ENCODE results near the gene ZNRF3.
"Not testable (repeated sequence)": the region's sequence is repeated elsewhere in the genome, so short reads cannot be mapped to it uniquely, and the experiment has no call there.

ZNRF3 gene

GRCh38 chr22:29000641-29001040, 117.3 kb downstream of the ZNRF3 start:
- no peak overlapping the region for H3K27ac ChIP-seq
- no peak for TF ChIP-seq ZFX (IDR thresholded peaks at IDR 0.05; ENCODE audit: borderline replicate concordance)
- TF ChIP-seq CTCF (IDR thresholded peaks at IDR 0.05), result no peak

- no peak for TF ChIP-seq ZFX (IDR thresholded peaks at IDR 0.05; ENCODE audit: borderline replicate concordance)
- no peak for TF ChIP-seq CTCF (IDR thresholded peaks at IDR 0.05)
- H3K27ac ChIP-seq, result no peak overlapping the region
Measured at GRCh38 chr22:29002603-29003002, 119.2 kb downstream of the ZNRF3 start.

GRCh38 chr22:29003552-29003951, 120.2 kb downstream of the ZNRF3 start:
- peak overlapping the region; percentile 36; the same call in 1 of the 2 replicates for H3K27ac ChIP-seq
- TF ChIP-seq ZFX (IDR thresholded peaks at IDR 0.05; ENCODE audit: borderline replicate concordance) (no peak), CTCF (IDR thresholded peaks at IDR 0.05) (no peak)

- peak overlapping the region; percentile 36; the same call in 1 of the 2 replicates for H3K27ac ChIP-seq
Measured at GRCh38 chr22:29003975-29004646, 120.7 kb downstream of the ZNRF3 start.

GRCh38 chr22:29004647-29005371, 121.4 kb downstream of the ZNRF3 start:
- no peak for TF ChIP-seq CTCF (IDR thresholded peaks at IDR 0.05)
- no peak for TF ChIP-seq ZFX (IDR thresholded peaks at IDR 0.05; ENCODE audit: borderline replicate concordance)
- H3K27ac ChIP-seq, result peak overlapping the region; percentile 36; the same call in 1 of the 2 replicates

More at GRCh38 chr22:29003975-29004646, 120.7 kb downstream of the ZNRF3 start:
- TF ChIP-seq CTCF (IDR thresholded peaks at IDR 0.05), result no peak
- no peak for TF ChIP-seq ZFX (IDR thresholded peaks at IDR 0.05; ENCODE audit: borderline replicate concordance)

GRCh38 chr22:29005754-29006153, 122.4 kb downstream of the ZNRF3 start:
- H3K27ac ChIP-seq, result not testable (repeated sequence)

GRCh38 chr22:29006346-29006745, 123.0 kb downstream of the ZNRF3 start:
- TF ChIP-seq ZFX (IDR thresholded peaks at IDR 0.05; ENCODE audit: borderline replicate concordance) (no peak), CTCF (IDR thresholded peaks at IDR 0.05) (no peak)
- H3K27ac ChIP-seq, result no peak overlapping the region
